Loucy (cell line): ENCODE results near the gene ABCA9.

Experiments used
- H2AFZ ChIP-seq: fragments of 200-600 bp; sonication (generic); 2 replicates; pipeline ENCODE4 v1.6.0; 2016; ENCODE audit warnings: antibody characterized with exemption, mild to moderate bottlenecking, low read length, moderate library complexity
- H3F3A ChIP-seq: fragments of 200-600 bp; 2 replicates; pipeline ENCODE4 v1.6.0; 2016; ENCODE audit warnings: antibody characterized with exemption, low read depth, mild to moderate bottlenecking
- H3K27me3 ChIP-seq: fragments of 200-600 bp; sonication (generic); 2 replicates; pipeline ENCODE4 v1.6.1; 2014; ENCODE audit warnings: low read length, mild to moderate bottlenecking; ENCODE audit not compliant: insufficient read depth, poor library complexity, severe bottlenecking
- H3K36me3 ChIP-seq: fragments of 200-600 bp; sonication (generic); 2 replicates; pipeline ENCODE4 v1.6.1; 2016; ENCODE audit warnings: low read length; ENCODE audit not compliant: insufficient read depth
- H3K4me1 ChIP-seq: fragments of 200-600 bp; sonication (generic); 2 replicates; pipeline ENCODE4 v1.5.1; 2014; ENCODE audit warnings: low read length, mild to moderate bottlenecking; ENCODE audit not compliant: insufficient read depth, poor library complexity, severe bottlenecking
- H3K4me2 ChIP-seq: fragments of 200-600 bp; sonication (generic); 2 replicates; pipeline ENCODE4 v1.6.0; 2014; ENCODE audit warnings: antibody characterized with exemption, low read length, low read depth, mild to moderate bottlenecking; ENCODE audit not compliant: poor library complexity, severe bottlenecking
- H3K4me3 ChIP-seq: fragments of 200-600 bp; sonication (generic); 2 replicates; pipeline ENCODE4 v1.5.1; 2014; ENCODE audit warnings: low read length, mild to moderate bottlenecking, mixed read lengths; ENCODE audit not compliant: poor library complexity, severe bottlenecking
- H3K79me2 ChIP-seq: fragments of 200-600 bp; sonication (generic); 2 replicates; pipeline ENCODE4 v1.6.1; 2014; ENCODE audit warnings: low read length; ENCODE audit not compliant: insufficient read depth
- H3K9ac ChIP-seq: fragments of 200-600 bp; sonication (generic); 2 replicates; pipeline ENCODE4 v1.6.0; 2014; ENCODE audit warnings: mild to moderate bottlenecking, low read depth, low read length, moderate library complexity; ENCODE audit not compliant: poor library complexity, severe bottlenecking
- H3K9me2 ChIP-seq: fragments of 200-600 bp; sonication (generic); replicated peaks from 2 replicates; pipeline ENCODE4 v1.6.1; 2016; ENCODE audit warnings: low read depth, low read length, mixed read lengths
- H3K9me3 ChIP-seq: fragments of 200-600 bp; sonication (generic); 2 replicates; pipeline ENCODE4 v1.6.1; 2014; ENCODE audit warnings: mild to moderate bottlenecking, antibody characterized with exemption, low read length, low read depth; ENCODE audit not compliant: insufficient read depth
- H4K20me1 ChIP-seq: fragments of 200-600 bp; sonication (generic); 2 replicates; pipeline ENCODE4 v1.6.0; 2014; ENCODE audit warnings: antibody characterized with exemption, low read length, mild to moderate bottlenecking; ENCODE audit not compliant: insufficient read depth, poor library complexity, severe bottlenecking
- CTCF ChIP-seq: fragments of 200-600 bp; sonication (generic); conservative IDR thresholded peaks from 2 replicates; pipeline ENCODE4 v1.5.1; 2014; ENCODE audit warnings: mild to moderate bottlenecking, antibody characterized with exemption, low read length
- EZH2phosphoT487 ChIP-seq: fragments of 200-600 bp; IDR thresholded peaks from 2 replicates; pipeline ENCODE4 v1.6.1; 2018; ENCODE audit warnings: antibody characterized with exemption, mild to moderate bottlenecking, moderate library complexity, borderline replicate concordance

The ABCA9 gene

GRCh38 chr17:68943123-68943811 lies 117.5 kb downstream of the ABCA9 start:
- Histone ChIP-seq H2AFZ (no peak overlapping the region), H3K79me2 (no peaks in the 10 kb centered on the region), H3K36me3 (no peaks in the 10 kb centered on the region), H3K9me2 (no peaks in the 10 kb centered on the region), H3K4me2 (no peak overlapping the region), H3K4me3 (no peak overlapping the region), H3K9ac (no peak overlapping the region), H3K9me3 (no peaks in the 10 kb centered on the region), H3F3A (no peaks in the 10 kb centered on the region), H3K27me3 (no peaks in the 10 kb centered on the region), H3K4me1 (no peaks in the 10 kb centered on the region), H4K20me1 (no peaks in the 10 kb centered on the region)
- no peak for TF ChIP-seq EZH2phosphoT487
- TF ChIP-seq CTCF: no peak

- TF ChIP-seq CTCF: no peak
- no peak for TF ChIP-seq EZH2phosphoT487
- Histone ChIP-seq H3K9ac (no peak overlapping the region), H3K9me2 (no peaks in the 10 kb centered on the region), H4K20me1 (no peaks in the 10 kb centered on the region), H3K27me3 (no peaks in the 10 kb centered on the region), H3K36me3 (no peaks in the 10 kb centered on the region), H3F3A (no peaks in the 10 kb centered on the region), H3K79me2 (no peaks in the 10 kb centered on the region), H3K9me3 (no peaks in the 10 kb centered on the region), H3K4me1 (no peaks in the 10 kb centered on the region), H3K4me2 (no peak overlapping the region), H3K4me3 (no peak overlapping the region), H2AFZ (no peak overlapping the region)
Measured at GRCh38 chr17:68942389-68942788, 118.3 kb downstream of the ABCA9 start.

- TF ChIP-seq CTCF (no peak), EZH2phosphoT487 (no peak)
- H3K79me2 ChIP-seq: no peaks in the 10 kb centered on the region
- H3K27me3 ChIP-seq: no peaks in the 10 kb centered on the region
- no peak overlapping the region for H3K4me3 ChIP-seq
- no peak overlapping the region for H2AFZ ChIP-seq
- H3K9me2 ChIP-seq: no peaks in the 10 kb centered on the region
- H3K4me1 ChIP-seq: no peaks in the 10 kb centered on the region
- no peak overlapping the region for H3K9ac ChIP-seq
- H3F3A ChIP-seq: no peaks in the 10 kb centered on the region
- no peaks in the 10 kb centered on the region for H4K20me1 ChIP-seq
- no peaks in the 10 kb centered on the region for H3K36me3 ChIP-seq
- no peaks in the 10 kb centered on the region for H3K9me3 ChIP-seq
- H3K4me2 ChIP-seq: no peak overlapping the region
Measured at GRCh38 chr17:68941761-68942160, 119.0 kb downstream of the ABCA9 start.
